IPS-15b (cell line): ENCODE measurements around the gene MUSTN1.

Experiments used
- H3K27me3 ChIP-seq: one replicate; pipeline ENCODE4 v1.6.1; 2013; ENCODE audit warnings: low read length; ENCODE audit not compliant: control insufficient read depth, insufficient read depth
- H3K36me3 ChIP-seq: one replicate; pipeline ENCODE4 v1.6.1; 2013; ENCODE audit warnings: low read length; ENCODE audit not compliant: control insufficient read depth, insufficient read depth
- H3K4me1 ChIP-seq: one replicate; pipeline ENCODE4 v1.6.1; 2013; ENCODE audit warnings: mild to moderate bottlenecking, low read length; ENCODE audit not compliant: control insufficient read depth, insufficient read depth
- H3K4me3 ChIP-seq: one replicate; pipeline ENCODE4 v1.5.1; 2013; ENCODE audit warnings: low read depth, low read length
- H3K9ac ChIP-seq: one replicate; pipeline ENCODE4 v1.6.1; 2013; ENCODE audit warnings: low read depth, mild to moderate bottlenecking, low read length
- H3K9me3 ChIP-seq: one replicate; pipeline ENCODE4 v1.6.1; 2013; ENCODE audit warnings: mild to moderate bottlenecking, low read length; ENCODE audit not compliant: control insufficient read depth, insufficient read depth

The MUSTN1 gene

GRCh38 chr3:52816199-52816598, 18.6 kb downstream of the MUSTN1 start:
- Histone ChIP-seq H3K4me1 (peaks cover 2% of the 10 kb centered on the region), H3K9ac (no peak overlapping the region), H3K36me3 (no peaks in the 10 kb centered on the region), H3K9me3 (no peaks in the 10 kb centered on the region), H3K4me3 (no peak overlapping the region), H3K27me3 (no peaks in the 10 kb centered on the region)

DNA sequence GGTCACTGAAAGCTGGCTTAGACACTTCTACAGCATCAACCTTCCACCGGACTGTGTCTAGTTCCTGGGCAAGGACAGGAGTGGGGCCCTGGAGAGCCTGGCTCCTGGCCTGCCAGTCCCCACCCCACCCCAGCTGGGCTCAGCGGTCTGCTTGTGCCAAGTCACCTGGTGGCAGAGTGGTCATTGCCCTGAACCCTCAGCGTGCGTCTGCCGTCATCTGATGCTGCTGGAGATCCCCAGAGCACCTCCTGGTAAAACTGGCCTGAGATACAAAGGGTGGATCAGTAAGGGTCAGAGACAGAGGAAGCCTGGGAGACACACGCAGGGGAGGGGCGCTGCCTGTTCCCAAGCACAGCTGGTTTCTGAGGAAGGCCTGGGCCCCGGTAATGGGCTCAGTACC, 21.0 kb downstream of the MUSTN1 start:
- H3K9me3 ChIP-seq, result no peaks in the 10 kb centered on the region
- no peak overlapping the region for H3K9ac ChIP-seq
- H3K4me1 ChIP-seq, result no peaks in the 10 kb centered on the region
- no peak overlapping the region for H3K4me3 ChIP-seq
- no peaks in the 10 kb centered on the region for H3K36me3 ChIP-seq
- H3K27me3 ChIP-seq, result no peaks in the 10 kb centered on the region

- Histone ChIP-seq H3K4me3 (no peak overlapping the region), H3K9me3 (no peaks in the 10 kb centered on the region), H3K36me3 (no peaks in the 10 kb centered on the region), H3K27me3 (no peaks in the 10 kb centered on the region), H3K9ac (no peak overlapping the region), H3K4me1 (no peaks in the 10 kb centered on the region)
These were observed 23.3 kb downstream of the MUSTN1 start for GRCh38 chr3:52811452-52812011.

GRCh38 chr3:52810923-52811322, 23.9 kb downstream of the MUSTN1 start:
- Histone ChIP-seq H3K9ac (no peak overlapping the region), H3K36me3 (no peaks in the 10 kb centered on the region), H3K4me3 (no peak overlapping the region), H3K4me1 (no peaks in the 10 kb centered on the region), H3K9me3 (no peaks in the 10 kb centered on the region), H3K27me3 (no peaks in the 10 kb centered on the region)

- H3K27me3 ChIP-seq, result no peaks in the 10 kb centered on the region
- no peaks in the 10 kb centered on the region for H3K9me3 ChIP-seq
- H3K4me1 ChIP-seq, result no peaks in the 10 kb centered on the region
- H3K9ac ChIP-seq, result no peak overlapping the region
- H3K36me3 ChIP-seq, result no peaks in the 10 kb centered on the region
- H3K4me3 ChIP-seq, result no peak overlapping the region
These were observed 25.0 kb downstream of the MUSTN1 start for GRCh38 chr3:52809662-52810377.

- Histone ChIP-seq H3K27me3 (no peaks in the 10 kb centered on the region), H3K9me3 (no peaks in the 10 kb centered on the region), H3K36me3 (no peaks in the 10 kb centered on the region), H3K9ac (no peak overlapping the region), H3K4me1 (no peaks in the 10 kb centered on the region), H3K4me3 (no peak overlapping the region)
These were observed 25.7 kb downstream of the MUSTN1 start for GRCh38 chr3:52809149-52809548.

DNA sequence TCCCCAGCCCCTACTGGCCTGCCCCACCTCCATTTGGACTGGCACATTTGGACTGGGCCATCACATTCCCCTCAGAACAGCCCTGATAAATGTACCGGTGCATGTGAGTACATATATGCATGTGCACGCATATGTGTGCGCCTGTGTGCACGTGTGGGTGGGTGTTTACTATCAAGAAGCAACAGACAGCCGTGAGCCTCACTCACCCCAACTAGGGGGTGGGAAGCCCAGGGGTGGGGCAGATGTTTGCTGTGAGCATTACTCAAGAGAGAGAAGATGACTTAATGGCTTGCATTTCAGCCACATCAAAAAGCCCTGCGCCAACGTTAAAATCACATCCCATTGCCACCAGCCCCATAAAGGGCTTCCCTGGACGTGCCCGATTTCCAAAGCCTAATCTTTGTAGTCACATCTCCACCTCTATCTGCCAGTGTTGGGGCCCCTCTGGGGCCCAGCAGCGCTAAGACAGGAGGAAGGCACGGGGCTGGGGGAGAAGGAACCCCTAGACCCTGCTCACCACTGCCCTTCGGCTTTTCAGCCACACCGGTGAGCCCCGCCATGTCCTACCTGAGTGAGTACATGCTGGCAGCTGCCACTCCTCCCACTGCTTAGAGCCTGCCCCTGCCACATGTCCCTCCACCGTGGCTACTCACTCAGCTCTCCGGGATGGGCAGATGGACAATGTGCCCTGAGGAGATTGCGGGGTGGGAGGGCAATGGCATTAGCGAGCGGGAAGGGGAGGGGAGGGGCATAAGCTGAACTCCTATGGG, 29.4 kb downstream of the MUSTN1 start:
- no peak overlapping the region for H3K9ac ChIP-seq
- H3K36me3 ChIP-seq, result no peaks in the 10 kb centered on the region
- H3K9me3 ChIP-seq, result no peaks in the 10 kb centered on the region
- no peaks in the 10 kb centered on the region for H3K4me1 ChIP-seq
- no peaks in the 10 kb centered on the region for H3K27me3 ChIP-seq
- no peak overlapping the region for H3K4me3 ChIP-seq

- H3K4me1 ChIP-seq, result no peaks in the 10 kb centered on the region
- H3K4me3 ChIP-seq, result no peak overlapping the region
- no peak overlapping the region for H3K9ac ChIP-seq
- H3K9me3 ChIP-seq, result no peaks in the 10 kb centered on the region
- no peaks in the 10 kb centered on the region for H3K27me3 ChIP-seq
- no peaks in the 10 kb centered on the region for H3K36me3 ChIP-seq
These were observed 33.0 kb downstream of the MUSTN1 start for GRCh38 chr3:52801839-52802238.

GRCh38 chr3:52800079-52800478, 34.7 kb downstream of the MUSTN1 start:
- Histone ChIP-seq H3K27me3 (no peaks in the 10 kb centered on the region), H3K4me3 (no peak overlapping the region), H3K4me1 (no peaks in the 10 kb centered on the region), H3K36me3 (no peaks in the 10 kb centered on the region), H3K9ac (no peak overlapping the region), H3K9me3 (no peaks in the 10 kb centered on the region)

- no peaks in the 10 kb centered on the region for H3K4me1 ChIP-seq
- no peak overlapping the region for H3K9ac ChIP-seq
- no peak overlapping the region for H3K4me3 ChIP-seq
- no peaks in the 10 kb centered on the region for H3K36me3 ChIP-seq
- no peaks in the 10 kb centered on the region for H3K9me3 ChIP-seq
- H3K27me3 ChIP-seq, result no peaks in the 10 kb centered on the region
These were observed 35.8 kb downstream of the MUSTN1 start for GRCh38 chr3:52798978-52799476.

- H3K9ac ChIP-seq, result no peak overlapping the region
- H3K9me3 ChIP-seq, result no peaks in the 10 kb centered on the region
- no peak overlapping the region for H3K4me3 ChIP-seq
- no peaks in the 10 kb centered on the region for H3K4me1 ChIP-seq
- no peaks in the 10 kb centered on the region for H3K27me3 ChIP-seq
- no peaks in the 10 kb centered on the region for H3K36me3 ChIP-seq
These were observed 36.3 kb downstream of the MUSTN1 start for GRCh38 chr3:52798376-52798977.
